GM15510 (cell line): ENCODE data around the gene FLNB.

Source experiments
- POLR2A ChIP-seq: IDR thresholded peaks from 3 replicates; pipeline ENCODE4 v1.6.1; 2011; ENCODE audit warnings: borderline replicate concordance; ENCODE audit not compliant: insufficient read length; ENCODE audit errors: extremely low read depth

Gene FLNB

GRCh38 chr3:58214484-58215316 lies 206.5 kb downstream of the FLNB start:
- TF ChIP-seq POLR2A: no peak

GRCh38 chr3:58215317-58216025 lies 207.2 kb downstream of the FLNB start:
- no peak for TF ChIP-seq POLR2A

DNA sequence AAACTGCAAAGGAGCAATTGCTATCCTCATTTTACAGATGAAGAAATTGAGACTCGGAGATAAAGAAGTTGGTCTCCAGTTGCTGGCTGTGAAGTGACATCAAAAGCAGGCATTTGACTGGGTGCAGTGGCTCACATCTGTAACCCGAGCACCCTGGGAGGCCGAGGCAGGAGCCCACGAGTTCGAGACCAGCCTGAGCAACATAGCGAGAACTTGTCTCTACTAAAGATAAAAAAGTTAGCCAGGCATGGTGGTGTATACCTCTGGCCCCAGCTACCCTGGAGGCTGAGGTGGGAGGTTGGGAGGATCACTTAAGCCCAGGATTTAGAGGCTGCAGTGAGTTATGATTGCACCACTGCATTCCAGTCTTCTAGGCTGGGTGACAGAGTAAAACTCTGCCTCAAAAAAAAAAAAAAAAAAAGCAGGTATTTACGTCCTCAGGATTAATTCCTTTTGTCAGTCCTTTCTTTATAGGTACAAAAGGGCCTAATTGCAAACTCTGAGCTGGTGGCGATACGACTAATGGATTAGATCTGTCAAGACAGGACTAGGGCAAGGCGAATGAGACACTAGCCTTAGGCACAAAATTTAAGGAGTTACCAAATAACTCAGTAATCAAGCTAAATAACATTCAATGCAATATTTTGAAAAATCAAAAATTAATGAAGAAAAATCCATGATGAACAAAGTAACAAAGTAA lies 208.4 kb downstream of the FLNB start:
- no peak for TF ChIP-seq POLR2A

DNA sequence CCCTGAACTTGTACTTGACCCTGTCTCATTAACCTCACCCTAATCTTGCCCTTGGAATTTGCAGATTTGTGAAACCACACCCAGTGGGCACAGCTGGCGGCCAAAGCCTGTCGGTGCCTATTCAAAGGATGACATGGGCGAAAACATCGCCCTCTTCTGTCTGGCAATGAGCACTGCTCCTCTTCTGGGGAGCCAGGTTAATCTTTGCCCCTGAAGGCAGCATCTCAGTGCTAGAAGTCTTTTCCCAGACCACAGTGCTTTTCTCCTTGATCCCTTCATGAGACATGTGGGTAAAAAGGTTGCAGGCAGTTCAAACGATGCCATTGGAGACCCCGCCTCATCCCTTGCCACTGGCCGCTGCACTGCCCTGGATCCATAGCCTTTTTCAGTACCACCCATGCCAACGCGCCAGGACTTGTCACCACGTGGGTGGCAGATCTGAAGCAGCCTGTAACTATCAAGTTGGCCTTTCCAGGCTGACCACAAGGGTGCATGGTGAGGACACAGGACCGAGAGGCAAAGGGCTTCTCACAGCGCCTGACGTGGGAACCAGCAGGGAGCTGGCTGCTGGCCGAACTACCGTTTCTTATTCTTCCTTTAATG lies 209.1 kb downstream of the FLNB start:
- TF ChIP-seq POLR2A: no peak

- no peak for TF ChIP-seq POLR2A
These were observed 210.7 kb downstream of the FLNB start for GRCh38 chr3:58218904-58219303.
